Neural crest cell (in vitro differentiated cells): ENCODE measurements around the gene CIROP. TPM values are rescaled to one million over a fixed set of nuclear protein-coding genes. Genes with fewer than 3 reads are reported as not detected.

Experiments
- DNase-seq: peaks from one replicate; pipeline ENCODE4 v3.0.0; 2021; ENCODE audit warnings: low read depth, mixed read lengths, low spot score
- H3K27ac Mint-ChIP-seq: one replicate; pipeline ENCODE4 v1.8.0; 2021; ENCODE audit warnings: mild to moderate bottlenecking, mixed read lengths; ENCODE audit not compliant: unreplicated experiment
- H3K27me3 Mint-ChIP-seq: 2 replicates; pipeline ENCODE4 v1.8.0; 2021; ENCODE audit warnings: low read depth, mild to moderate bottlenecking, mixed read lengths
- H3K36me3 Mint-ChIP-seq: 2 replicates; pipeline ENCODE4 v1.8.0; 2021; ENCODE audit warnings: low read depth, mild to moderate bottlenecking, mixed read lengths
- H3K4me1 Mint-ChIP-seq: 2 replicates; pipeline ENCODE4 v1.8.0; 2021; ENCODE audit warnings: mixed read lengths
- H3K4me3 Mint-ChIP-seq: one replicate; pipeline ENCODE4 v1.8.0; 2021; ENCODE audit warnings: mild to moderate bottlenecking, mixed read lengths
- H3K9me3 Mint-ChIP-seq: 2 replicates; pipeline ENCODE4 v1.8.0; 2021; ENCODE audit warnings: mixed read lengths
- CTCF ChIP-seq: fragments of 200-600 bp; sonication (generic); conservative IDR thresholded peaks from 2 replicates; pipeline ENCODE4 v1.5.0; 2021; ENCODE audit warnings: antibody characterized with exemption, mild to moderate bottlenecking
- total RNA-seq: library from RNA; stranded (reverse); gene quantifications from 2 replicates; pipeline ENCODE4 v1.2.1, GENCODE V29; 2021

CIROP gene
- total RNA-seq, 1 donor from 2014 or later, result not detected

GRCh38 chr14:23137813-23138535 lies 33.2 kb upstream of the CIROP start:
- no peak overlapping the region for H3K27ac Mint-ChIP-seq
- DNase-seq, result no peak

GRCh38 chr14:23137192-23137812 lies 32.5 kb upstream of the CIROP start:
- no peaks in the 10 kb centered on the region for H3K36me3 Mint-ChIP-seq
- no peak overlapping the region for H3K27ac Mint-ChIP-seq
- no peak for TF ChIP-seq CTCF
- DNase-seq, result no peak
- H3K27me3 Mint-ChIP-seq, result no peaks in the 10 kb centered on the region
- no peak overlapping the region for H3K4me3 Mint-ChIP-seq
- no peaks in the 10 kb centered on the region for H3K4me1 Mint-ChIP-seq
- H3K9me3 Mint-ChIP-seq, result no peaks in the 10 kb centered on the region

More at GRCh38 chr14:23137813-23138535, 33.2 kb upstream of the CIROP start:
- no peaks in the 10 kb centered on the region for H3K27me3 Mint-ChIP-seq
- no peak for TF ChIP-seq CTCF
- no peaks in the 10 kb centered on the region for H3K9me3 Mint-ChIP-seq
- H3K4me3 Mint-ChIP-seq, result no peak overlapping the region
- H3K4me1 Mint-ChIP-seq, result no peaks in the 10 kb centered on the region
- no peaks in the 10 kb centered on the region for H3K36me3 Mint-ChIP-seq

- Mint-ChIP-seq H3K27me3 (no peaks in the 10 kb centered on the region), H3K4me1 (no peaks in the 10 kb centered on the region), H3K4me3 (no peak overlapping the region), H3K9me3 (no peaks in the 10 kb centered on the region), H3K36me3 (no peaks in the 10 kb centered on the region), H3K27ac (no peak overlapping the region)
- TF ChIP-seq CTCF, result no peak
- DNase-seq, result no peak
Measured at GRCh38 chr14:23136566-23137133, 31.9 kb upstream of the CIROP start.

GRCh38 chr14:23132970-23133369 lies 28.2 kb upstream of the CIROP start:
- no peaks in the 10 kb centered on the region for H3K9me3 Mint-ChIP-seq
- no peak overlapping the region for H3K4me3 Mint-ChIP-seq
- H3K36me3 Mint-ChIP-seq, result no peaks in the 10 kb centered on the region
- no peaks in the 10 kb centered on the region for H3K4me1 Mint-ChIP-seq
- H3K27ac Mint-ChIP-seq, result no peak overlapping the region
- no peak for TF ChIP-seq CTCF
- H3K27me3 Mint-ChIP-seq, result peaks cover 2% of the 10 kb centered on the region
- DNase-seq, result no peak

GRCh38 chr14:23131482-23131881 lies 26.7 kb upstream of the CIROP start:
- no peak for TF ChIP-seq CTCF
- Mint-ChIP-seq H3K9me3 (no peaks in the 10 kb centered on the region), H3K27me3 (peaks cover 2% of the 10 kb centered on the region), H3K4me1 (no peaks in the 10 kb centered on the region), H3K27ac (no peak overlapping the region), H3K4me3 (no peak overlapping the region), H3K36me3 (no peaks in the 10 kb centered on the region)
- no peak for DNase-seq
